Thoracic aorta (tissue), 2 donors: Measurements from ENCODE around the gene FGD1. TPM values are rescaled to one million over a fixed set of nuclear protein-coding genes. Genes with fewer than 3 reads are reported as not detected.
A peak's percentile ranks its signal among the peaks of the same experiment; 100 is the strongest.
"Not testable (repeated sequence)": the region's sequence is repeated elsewhere in the genome, so short reads cannot be mapped to it uniquely, and the experiment has no call there.

Source experiments
- ATAC-seq: fragments of 150-250 bp; one replicate; pipeline ENCODE4 v1.8.0; 2017; ENCODE audit warnings: low read depth; ENCODE audit not compliant: insufficient number of reproducible peaks, low FRiP score
- DNase-seq: peaks from one replicate; pipeline ENCODE4 v3.0.0-alpha.2; 2020; ENCODE audit warnings: low spot score
- H3K27ac ChIP-seq, 2 donors: fragments of 200-600 bp; sonication (generic); 1 replicate in 1 of 2; 2 replicates in 1 of 2; pipeline ENCODE4 v1.5.1; 2016; ENCODE audit warnings: mild to moderate bottlenecking in 2 of 2, moderate library complexity in 2 of 2
- H3K27me3 ChIP-seq: fragments of 200-600 bp; sonication (generic); replicated peaks from 2 replicates; pipeline ENCODE4 v1.6.0; 2016; ENCODE audit warnings: mild to moderate bottlenecking; ENCODE audit not compliant: insufficient read depth
- H3K36me3 ChIP-seq: fragments of 200-600 bp; sonication (generic); one replicate; pipeline ENCODE4 v1.5.1; 2016
- H3K4me1 ChIP-seq, 2 donors: fragments of 200-600 bp; sonication (generic); 1 replicate in 1 of 2; 2 replicates in 1 of 2; pipeline versions ENCODE4 v1.5.1 to v1.6.0; 2016; ENCODE audit warnings: low read depth in 2 of 2, mild to moderate bottlenecking in 1 of 2; ENCODE audit not compliant: control insufficient read depth in 1 of 2
- H3K4me3 ChIP-seq: fragments of 200-600 bp; sonication (generic); 2 replicates; pipeline ENCODE4 v1.5.1; 2016; ENCODE audit warnings: mild to moderate bottlenecking
- H3K9me3 ChIP-seq: fragments of 200-600 bp; sonication (generic); 2 replicates; pipeline ENCODE4 v1.5.1; 2016
- total RNA-seq, 2 donors: library from RNA; depleted of rRNA; stranded (reverse); fragments of >200 nt; gene quantifications; one replicate each; pipeline versions ENCODE4 v1.1.0 to v1.2.3, GENCODE V29; 2016
- TF ChIP-seq, protein P1 (sequence below): fragments of 200-600 bp; sonication (generic); IDR thresholded peaks from one replicate; pipeline ENCODE4 v1.5.1; 2019; ENCODE audit warnings: antibody characterized with exemption

The FGD1 gene
- 10 to 100 TPM in 1 of 2 donors, 1 to 10 TPM in 1; 7.0 to 11.5 TPM for total RNA-seq

DNA sequence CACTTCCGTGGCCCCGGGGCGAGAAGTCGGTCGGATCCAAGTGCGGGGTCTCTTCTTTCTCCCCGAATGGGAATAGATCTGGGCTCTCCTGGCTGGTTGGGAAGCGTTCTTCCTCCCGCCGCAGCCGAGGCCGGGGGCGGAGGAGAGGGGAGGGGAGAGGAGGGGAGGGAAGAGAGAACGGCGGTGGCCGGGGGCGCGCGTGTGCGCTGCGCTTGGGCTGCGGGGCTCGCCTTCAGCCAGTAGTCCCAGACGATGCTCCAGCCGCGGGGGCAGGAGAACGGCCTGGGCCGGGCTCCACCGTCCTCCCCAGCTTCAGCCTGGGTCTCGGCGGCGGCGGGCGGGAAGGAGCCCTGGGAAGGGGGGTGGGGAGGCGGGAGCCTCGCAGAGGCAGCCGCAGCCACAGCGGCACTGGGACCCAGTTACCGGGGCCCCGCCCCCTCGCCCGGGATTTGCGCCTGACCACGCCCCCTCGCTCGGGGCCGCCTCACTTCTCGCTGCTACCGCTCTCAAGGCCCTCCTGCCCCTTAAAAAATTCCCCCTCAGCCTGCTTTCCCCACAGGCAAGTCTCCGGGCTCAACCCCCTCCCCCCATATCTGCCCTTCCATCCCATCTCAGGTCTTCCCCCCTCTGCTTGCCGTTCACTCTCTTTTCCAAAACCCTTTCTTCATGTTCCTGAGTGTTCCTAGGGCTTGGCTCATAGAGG is at the start of gene FGD1:
TSS of gene FGD1 (minus strand) at position 421 of the 703 bp plus-strand sequence. CDS start 802 bp downstream, outside the sequence.
- H3K36me3 ChIP-seq, result no peaks in the 10 kb centered on the region
- no peaks in the 10 kb centered on the region for H3K27me3 ChIP-seq
- H3K4me1 ChIP-seq, result peaks cover 2 to 24% of the 10 kb centered on the region in 2 donors
- DNase-seq (no peak), ATAC-seq (peak; percentile 63)
- no peaks in the 10 kb centered on the region for H3K9me3 ChIP-seq
- TF ChIP-seq, protein P1, sequence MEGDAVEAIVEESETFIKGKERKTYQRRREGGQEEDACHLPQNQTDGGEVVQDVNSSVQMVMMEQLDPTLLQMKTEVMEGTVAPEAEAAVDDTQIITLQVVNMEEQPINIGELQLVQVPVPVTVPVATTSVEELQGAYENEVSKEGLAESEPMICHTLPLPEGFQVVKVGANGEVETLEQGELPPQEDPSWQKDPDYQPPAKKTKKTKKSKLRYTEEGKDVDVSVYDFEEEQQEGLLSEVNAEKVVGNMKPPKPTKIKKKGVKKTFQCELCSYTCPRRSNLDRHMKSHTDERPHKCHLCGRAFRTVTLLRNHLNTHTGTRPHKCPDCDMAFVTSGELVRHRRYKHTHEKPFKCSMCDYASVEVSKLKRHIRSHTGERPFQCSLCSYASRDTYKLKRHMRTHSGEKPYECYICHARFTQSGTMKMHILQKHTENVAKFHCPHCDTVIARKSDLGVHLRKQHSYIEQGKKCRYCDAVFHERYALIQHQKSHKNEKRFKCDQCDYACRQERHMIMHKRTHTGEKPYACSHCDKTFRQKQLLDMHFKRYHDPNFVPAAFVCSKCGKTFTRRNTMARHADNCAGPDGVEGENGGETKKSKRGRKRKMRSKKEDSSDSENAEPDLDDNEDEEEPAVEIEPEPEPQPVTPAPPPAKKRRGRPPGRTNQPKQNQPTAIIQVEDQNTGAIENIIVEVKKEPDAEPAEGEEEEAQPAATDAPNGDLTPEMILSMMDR, result no peak
- H3K4me3 ChIP-seq, result peak within 1 kb of the TSS; percentile 73
- peak within 1 kb of the TSS; percentile 69 to 76 for H3K27ac ChIP-seq

DNA sequence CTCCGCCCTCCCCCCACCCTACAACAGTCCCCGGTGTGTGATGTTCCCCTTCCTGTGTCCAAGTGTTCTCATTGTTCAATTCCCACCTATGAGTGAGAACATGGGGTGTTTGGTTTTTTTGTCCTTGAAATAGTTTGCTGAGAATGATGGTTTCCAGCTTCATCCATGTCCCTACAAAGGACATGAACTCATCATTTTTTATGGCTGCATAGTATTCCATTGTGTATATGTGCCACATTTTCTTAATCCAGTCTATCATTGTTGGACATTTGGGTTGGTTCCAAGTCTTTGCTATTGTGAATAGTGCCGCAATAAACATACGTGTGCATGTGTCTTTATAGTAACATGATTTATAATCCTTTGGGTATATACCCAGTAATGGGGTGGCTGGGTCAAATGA is 46.2 kb upstream of the FGD1 start:
- not testable (repeated sequence) for H3K27me3 ChIP-seq, H3K27ac ChIP-seq, H3K4me3 ChIP-seq, ATAC-seq, H3K9me3 ChIP-seq, H3K4me1 ChIP-seq, DNase-seq
- H3K36me3 ChIP-seq, result peaks cover 17% of the 10 kb centered on the region

DNA sequence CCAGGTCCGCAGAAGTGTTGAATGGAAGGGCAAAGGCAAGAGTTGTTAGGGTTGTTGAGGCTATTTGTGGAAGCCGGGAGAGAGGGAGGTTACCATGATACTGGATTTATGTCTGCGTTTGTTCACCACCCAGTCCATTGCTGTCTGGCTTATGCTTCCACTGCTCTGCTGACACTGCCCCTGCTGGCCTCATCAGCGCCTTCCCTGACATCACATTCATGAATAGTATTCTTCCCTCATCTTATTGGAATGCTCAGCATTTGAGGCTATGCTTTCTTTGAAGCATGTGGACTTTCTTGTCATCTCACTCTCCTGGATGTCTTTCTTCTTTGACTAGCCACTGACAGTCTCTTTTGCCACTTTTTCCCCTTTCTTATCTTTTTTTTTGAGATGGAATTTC is 44.3 kb upstream of the FGD1 start:
- H3K4me1 ChIP-seq, result no peaks in the 10 kb centered on the region
- H3K9me3 ChIP-seq, result no peaks in the 10 kb centered on the region
- ATAC-seq (no peak), DNase-seq (no peak)
- H3K27me3 ChIP-seq, result no peaks in the 10 kb centered on the region
- no peak overlapping the region for H3K4me3 ChIP-seq
- TF ChIP-seq, protein P1, result no peak
- no peak overlapping the region for H3K27ac ChIP-seq
- peaks cover 17% of the 10 kb centered on the region for H3K36me3 ChIP-seq

DNA sequence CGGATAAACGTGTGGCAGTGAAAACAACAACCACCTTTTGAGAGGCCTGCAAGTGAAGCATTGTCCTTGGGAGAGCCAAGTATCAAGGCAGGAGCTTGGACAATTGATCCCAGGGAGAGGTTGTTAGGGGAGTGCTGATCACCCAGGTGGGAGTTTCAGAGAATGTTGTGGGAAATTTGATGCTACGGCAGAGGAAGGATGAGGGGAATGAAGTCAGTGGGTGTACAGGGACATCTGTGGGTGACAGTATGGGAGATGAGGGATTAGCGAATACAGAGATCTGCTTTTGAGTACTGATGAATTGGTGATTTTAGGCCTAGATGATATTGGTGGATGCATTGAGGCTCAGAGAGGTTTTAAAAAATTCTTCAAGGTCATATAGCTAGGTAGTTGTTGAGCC is 38.2 kb upstream of the FGD1 start:
- Histone ChIP-seq H3K4me1 (peaks cover 0 to 19% of the 10 kb centered on the region in 2 donors), H3K4me3 (no peak overlapping the region), H3K27me3 (no peaks in the 10 kb centered on the region), H3K36me3 (no peaks in the 10 kb centered on the region), H3K9me3 (no peaks in the 10 kb centered on the region), H3K27ac (no peak overlapping the region)
- TF ChIP-seq, protein P1, result no peak
- DNase-seq (no peak), ATAC-seq (no peak)

DNA sequence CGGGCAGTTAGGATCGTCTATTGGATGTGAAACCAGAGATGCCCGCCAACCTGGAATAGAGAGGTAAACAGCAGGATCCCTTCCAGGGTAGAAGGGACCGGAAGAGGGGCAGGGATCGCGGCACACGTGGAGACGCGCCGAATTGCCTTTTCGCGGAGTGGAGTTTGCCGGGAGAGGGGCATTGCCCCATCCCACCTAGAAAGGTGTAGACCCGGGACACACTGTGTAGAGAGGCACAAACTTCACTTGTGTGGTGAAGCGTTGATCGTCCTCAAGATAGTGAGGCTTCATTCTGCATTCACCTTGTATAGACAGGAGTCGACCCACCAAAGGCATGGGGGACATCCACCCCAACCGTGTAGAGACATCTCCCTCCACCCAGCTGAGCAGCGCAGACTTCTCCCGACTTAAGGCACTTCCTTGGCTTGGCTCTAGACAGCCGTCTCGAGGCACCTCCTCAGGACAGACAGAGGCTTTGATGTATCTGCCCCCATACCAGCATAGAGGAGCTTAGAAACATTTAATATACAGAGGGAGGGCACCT is 34.4 kb upstream of the FGD1 start:
- Histone ChIP-seq H3K4me1 (peaks cover 0 to 19% of the 10 kb centered on the region in 2 donors), H3K4me3 (peak overlapping the region; percentile 90), H3K27ac (peak overlapping the region; percentile 55 to 58), H3K36me3 (no peaks in the 10 kb centered on the region), H3K27me3 (no peaks in the 10 kb centered on the region), H3K9me3 (no peaks in the 10 kb centered on the region)
- TF ChIP-seq, protein P1, result no peak
- no peak for ATAC-seq
- DNase-seq, result no peak
